ENCODE results near the gene KMT5B. TPM values are rescaled to one million over a fixed set of nuclear protein-coding genes. Genes with fewer than 3 reads are reported as not detected.

KMT5B gene
- total RNA-seq, 2 donors from 2014 or later, result 42.6 to 59.1 TPM

DNA sequence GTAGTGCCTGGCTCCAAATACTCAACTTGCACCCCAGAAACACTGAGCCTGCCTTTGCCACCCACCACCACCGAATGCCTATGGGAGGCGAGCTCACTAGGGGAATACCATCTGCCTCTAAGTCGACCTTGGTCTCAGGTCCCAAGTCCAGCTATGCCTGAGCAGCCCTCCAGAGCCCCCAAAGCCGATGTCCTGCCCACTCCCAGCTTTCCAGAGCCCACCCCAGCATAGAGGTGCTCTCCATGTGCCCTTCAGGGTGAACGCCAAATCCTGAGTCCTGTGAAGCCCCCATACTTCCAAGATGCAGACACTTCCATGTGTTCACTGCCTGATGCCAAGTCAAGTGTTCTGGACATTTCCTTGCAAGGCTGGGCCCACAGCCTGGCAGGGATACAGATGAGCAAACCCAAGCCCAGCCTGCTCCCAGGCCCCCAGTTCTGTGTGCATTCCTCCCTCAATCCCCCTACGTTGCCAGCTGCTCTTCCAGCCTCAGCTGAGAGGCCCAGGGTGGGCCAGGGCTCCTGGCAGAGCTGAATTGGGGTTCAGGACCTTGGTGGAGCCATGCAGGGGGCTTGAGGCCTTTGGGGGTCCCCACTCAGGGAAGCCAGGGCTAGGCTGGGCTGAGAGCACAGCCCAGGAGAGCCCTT is 2.6 kb upstream of the KMT5B start:
- H3K4me1 ChIP-seq, result peaks cover 11% of the 10 kb centered on the region
- TF ChIP-seq, protein P1, sequence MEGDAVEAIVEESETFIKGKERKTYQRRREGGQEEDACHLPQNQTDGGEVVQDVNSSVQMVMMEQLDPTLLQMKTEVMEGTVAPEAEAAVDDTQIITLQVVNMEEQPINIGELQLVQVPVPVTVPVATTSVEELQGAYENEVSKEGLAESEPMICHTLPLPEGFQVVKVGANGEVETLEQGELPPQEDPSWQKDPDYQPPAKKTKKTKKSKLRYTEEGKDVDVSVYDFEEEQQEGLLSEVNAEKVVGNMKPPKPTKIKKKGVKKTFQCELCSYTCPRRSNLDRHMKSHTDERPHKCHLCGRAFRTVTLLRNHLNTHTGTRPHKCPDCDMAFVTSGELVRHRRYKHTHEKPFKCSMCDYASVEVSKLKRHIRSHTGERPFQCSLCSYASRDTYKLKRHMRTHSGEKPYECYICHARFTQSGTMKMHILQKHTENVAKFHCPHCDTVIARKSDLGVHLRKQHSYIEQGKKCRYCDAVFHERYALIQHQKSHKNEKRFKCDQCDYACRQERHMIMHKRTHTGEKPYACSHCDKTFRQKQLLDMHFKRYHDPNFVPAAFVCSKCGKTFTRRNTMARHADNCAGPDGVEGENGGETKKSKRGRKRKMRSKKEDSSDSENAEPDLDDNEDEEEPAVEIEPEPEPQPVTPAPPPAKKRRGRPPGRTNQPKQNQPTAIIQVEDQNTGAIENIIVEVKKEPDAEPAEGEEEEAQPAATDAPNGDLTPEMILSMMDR (IDR thresholded peaks at IDR 0.05), result no peak
- no peak for DNase-seq
- intact Hi-C loops (cut with DNase I), result no loop called here
- H3K27ac ChIP-seq, result peak overlapping the region; percentile 70
- H3K9ac ChIP-seq (ENCODE audit: low read depth in 2 of 2, low read length in 2 of 2), result peak overlapping the region; percentile 56 to 73
- no peaks in the 10 kb centered on the region for H3K27me3 ChIP-seq
- no peaks in the 10 kb centered on the region for H3K9me3 ChIP-seq
- H3K36me3 ChIP-seq, result no peaks in the 10 kb centered on the region
- no peak overlapping the region for H3K4me3 ChIP-seq

DNA sequence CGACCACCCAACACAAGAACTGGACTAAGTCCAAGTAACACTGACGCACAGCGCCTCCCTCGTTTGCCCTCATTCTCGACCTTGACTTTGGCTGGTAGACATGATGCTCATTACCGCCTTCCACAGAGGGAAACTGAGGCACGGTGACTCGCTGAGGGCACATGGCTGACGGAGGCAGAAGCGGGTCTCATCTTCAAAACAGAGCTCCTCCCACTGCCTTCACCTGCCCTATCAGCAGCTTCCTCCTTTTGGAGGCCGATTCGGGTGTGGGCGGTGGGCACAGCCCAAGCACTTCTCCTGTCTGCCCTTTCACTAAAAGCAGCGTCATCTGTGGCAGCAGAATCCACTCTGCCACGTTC is 2.0 kb upstream of the KMT5B start:
- Histone ChIP-seq H3K36me3 (no peaks in the 10 kb centered on the region), H3K27me3 (no peaks in the 10 kb centered on the region), H3K4me1 (peaks cover 16% of the 10 kb centered on the region), H3K9ac (ENCODE audit: low read depth in 2 of 2, low read length in 2 of 2) (peak overlapping the region in 1 of 2 donors; percentile 5), H3K9me3 (no peaks in the 10 kb centered on the region), H3K27ac (no peak overlapping the region), H3K4me3 (no peak overlapping the region)
- intact Hi-C loops (cut with DNase I), result no loop called here
- no peak for DNase-seq
- TF ChIP-seq, protein P1 (IDR thresholded peaks at IDR 0.05), result no peak

DNA sequence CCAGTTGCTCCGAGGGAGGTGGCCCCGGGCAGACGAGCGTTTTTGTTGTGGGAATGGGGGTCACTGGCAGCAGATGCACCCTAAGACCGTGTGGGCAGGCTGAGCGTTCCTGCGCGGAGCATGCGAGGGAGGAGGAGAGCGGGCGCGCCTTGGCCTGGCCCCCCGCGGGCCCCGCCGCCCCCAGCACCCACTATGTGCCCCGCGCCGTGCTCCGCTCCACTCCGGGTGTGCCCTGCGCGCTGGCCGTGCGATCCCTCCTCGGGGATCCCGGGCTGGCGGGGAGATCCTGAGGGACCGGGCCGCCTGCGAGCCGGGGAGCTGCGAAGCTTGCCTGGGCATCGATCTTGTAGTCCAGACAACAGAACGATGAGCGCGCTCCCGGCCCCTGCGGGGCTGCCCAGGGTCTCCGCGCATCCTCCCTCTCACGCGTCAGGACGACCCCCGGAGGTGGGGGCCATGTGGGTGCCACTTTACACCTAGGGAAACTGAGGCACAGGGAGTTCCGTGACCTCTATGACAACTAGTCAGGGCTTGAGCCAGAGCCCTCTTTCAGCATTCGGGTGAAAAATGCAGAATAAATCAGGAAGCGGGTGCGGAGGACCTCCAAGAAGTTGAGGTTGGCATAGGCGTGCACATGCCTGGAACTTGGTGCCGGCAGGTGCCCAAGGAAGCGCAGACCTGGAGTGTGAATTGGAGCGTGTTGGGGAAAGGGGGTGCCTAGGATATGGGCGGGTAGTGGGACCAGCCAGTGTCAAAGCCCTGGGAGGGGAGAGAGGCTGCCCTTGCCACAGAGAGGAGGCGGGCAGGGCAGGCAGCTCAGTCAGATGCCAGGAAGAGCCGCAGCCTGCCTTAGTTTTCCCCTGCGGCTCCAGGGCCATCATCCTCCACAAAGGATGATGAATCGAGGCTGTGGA is 1.3 kb upstream of the KMT5B start:
- DNase-seq, result peak; percentile 42
- peaks cover 16% of the 10 kb centered on the region for H3K4me1 ChIP-seq

DNA sequence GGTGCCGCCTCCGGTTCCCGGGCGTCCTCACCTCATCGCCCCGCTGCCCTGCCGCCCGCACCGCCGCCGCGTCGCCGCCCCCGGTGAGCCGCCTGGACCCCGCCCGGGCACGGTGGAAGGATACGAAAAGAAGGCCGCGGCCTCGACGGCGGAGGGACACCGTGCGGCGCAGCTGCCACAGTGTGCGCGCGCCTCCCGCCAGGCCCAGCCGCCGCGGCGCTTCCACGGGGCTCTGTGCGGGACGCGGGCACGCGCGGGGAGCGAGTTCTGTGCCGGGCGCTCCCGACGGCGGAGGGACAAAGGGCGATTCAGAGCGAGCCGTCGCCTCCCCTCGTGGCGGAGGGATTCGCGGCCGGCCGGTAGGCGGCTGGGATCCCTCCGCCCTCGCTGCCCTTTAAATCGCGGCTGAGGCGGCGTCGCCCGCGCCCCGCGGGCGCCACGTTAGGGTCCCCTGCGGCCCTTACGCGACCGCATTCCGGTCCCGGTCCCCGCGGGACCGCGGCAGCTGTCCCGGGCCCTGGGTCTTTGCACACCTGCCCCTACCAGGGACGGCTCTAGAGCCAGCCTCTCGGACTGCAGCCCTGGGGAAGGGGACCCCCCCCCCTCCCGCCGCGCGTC is 568 bp upstream of the KMT5B start:
- peak overlapping the region; percentile 94 to 98 for H3K9ac ChIP-seq (ENCODE audit: low read depth in 2 of 2, low read length in 2 of 2)
- H3K9me3 ChIP-seq, result no peaks in the 10 kb centered on the region
- peak; percentile 79 for DNase-seq
- intact Hi-C loops (cut with DNase I), result no loop called here
- TF ChIP-seq, protein P1 (IDR thresholded peaks at IDR 0.05), result no peak
- no peaks in the 10 kb centered on the region for H3K27me3 ChIP-seq
- no peaks in the 10 kb centered on the region for H3K36me3 ChIP-seq
- peak overlapping the region; percentile 99 for H3K27ac ChIP-seq
- H3K4me3 ChIP-seq, result peak overlapping the region; percentile 78
- H3K4me1 ChIP-seq, result peaks cover 16% of the 10 kb centered on the region

More for the DNA sequence above, 1.3 kb upstream of the KMT5B start:
- no peaks in the 10 kb centered on the region for H3K36me3 ChIP-seq
- H3K9ac ChIP-seq (ENCODE audit: low read depth in 2 of 2, low read length in 2 of 2), result peak overlapping the region; percentile 94 to 98
- H3K9me3 ChIP-seq, result no peaks in the 10 kb centered on the region
- peak overlapping the region; percentile 78 for H3K4me3 ChIP-seq
- TF ChIP-seq, protein P1 (IDR thresholded peaks at IDR 0.05), result no peak
- intact Hi-C loops (cut with DNase I), result no loop called here
- H3K27ac ChIP-seq, result peak overlapping the region; percentile 99
- H3K27me3 ChIP-seq, result no peaks in the 10 kb centered on the region

DNA sequence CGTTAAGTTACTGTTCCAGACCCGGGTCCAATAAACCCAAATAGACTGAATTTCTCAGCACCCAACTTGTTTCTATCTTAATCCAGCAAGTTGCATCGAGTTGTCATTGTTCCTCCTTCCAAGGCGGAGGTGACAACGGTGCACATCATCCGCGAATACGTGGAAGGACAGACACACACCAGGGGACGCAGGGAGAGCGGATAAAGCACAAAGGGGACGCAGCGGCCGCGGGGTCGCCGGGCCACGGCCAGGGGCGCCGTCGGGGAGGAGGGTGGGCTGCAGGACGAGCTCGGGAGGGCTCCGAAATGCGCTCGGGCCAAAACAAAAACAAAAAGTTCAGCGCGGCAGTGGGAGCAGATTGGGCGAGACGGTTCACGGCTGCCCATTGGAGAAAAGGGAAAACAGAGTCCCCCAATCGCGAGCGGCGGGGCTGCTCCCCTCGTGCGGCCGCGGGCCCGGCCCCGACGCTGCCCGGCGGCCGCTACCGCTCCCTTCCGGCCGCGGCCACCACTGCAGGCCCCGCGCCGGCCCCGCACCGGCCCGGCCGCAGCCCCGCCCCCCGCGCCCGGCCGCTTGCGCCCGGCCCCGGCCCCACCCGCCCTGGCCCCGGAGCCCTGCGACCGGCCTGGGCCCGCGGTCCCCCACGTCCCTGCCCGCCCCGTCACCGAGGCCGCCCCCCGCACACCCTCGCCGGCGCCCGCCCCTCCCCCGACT is 518 bp downstream of the KMT5B start:
- intact Hi-C loops (cut with DNase I), result no loop called here
- H3K9ac ChIP-seq (ENCODE audit: low read depth in 2 of 2, low read length in 2 of 2), result peak overlapping the region; percentile 79 to 88

More for the DNA sequence above, 518 bp downstream of the KMT5B start:
- H3K9me3 ChIP-seq, result no peaks in the 10 kb centered on the region
- peak overlapping the region; percentile 99 for H3K27ac ChIP-seq
- peak overlapping the region; percentile 82 for H3K4me3 ChIP-seq
- peaks cover 16% of the 10 kb centered on the region for H3K4me1 ChIP-seq
- H3K27me3 ChIP-seq, result no peaks in the 10 kb centered on the region
- no peaks in the 10 kb centered on the region for H3K36me3 ChIP-seq
- DNase-seq, result peak; percentile 78
- TF ChIP-seq, protein P1 (IDR thresholded peaks at IDR 0.05), result no peak

All from colonic mucosa (tissue), 4 donors.